ENCODE measurements around the gene TBC1D2B.

Gene TBC1D2B

DNA sequence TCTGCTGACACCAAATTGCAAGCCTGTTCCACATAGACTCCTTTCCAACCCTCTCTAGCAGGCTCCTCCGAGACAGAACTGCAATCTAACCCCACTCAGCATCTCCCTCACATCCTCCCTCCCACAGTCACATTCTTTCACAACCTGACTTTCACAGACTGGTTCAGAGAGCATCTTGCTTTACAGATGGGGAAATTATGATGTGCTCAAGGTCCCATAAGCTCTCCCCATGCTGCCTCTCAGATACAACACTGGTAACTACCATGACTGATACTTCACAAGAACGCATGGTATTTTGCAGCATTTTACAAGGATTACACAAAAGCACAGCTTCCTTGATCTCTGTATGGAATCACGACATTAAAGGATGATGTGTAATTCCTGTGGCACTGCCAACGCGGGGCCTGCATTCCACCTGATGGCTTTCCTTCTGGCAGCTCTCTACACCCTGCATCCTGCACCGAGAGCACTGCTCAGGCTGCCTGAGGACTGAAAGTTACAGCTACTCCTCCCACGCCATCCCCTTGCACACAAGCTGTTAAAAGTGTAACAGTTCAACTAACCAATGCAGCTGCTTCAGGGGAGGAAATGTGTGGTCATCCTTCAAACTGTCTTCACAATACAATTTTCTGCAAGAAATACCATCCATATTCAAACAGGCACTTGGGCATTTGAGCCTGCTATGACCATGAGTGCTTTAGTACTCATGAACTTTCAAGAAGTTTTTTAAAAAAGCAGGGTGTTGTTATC lies 27.6 kb downstream of the TBC1D2B start:
- DNase-seq (ENCODE audit: low spot score) = no peak
- ChIA-PET POLR2A (ENCODE audit: low non-redundant PET) (no interaction called here), CTCF (no interaction called here)
- H3K27ac ChIP-seq = no peak overlapping the region
- TF ChIP-seq, protein P1, sequence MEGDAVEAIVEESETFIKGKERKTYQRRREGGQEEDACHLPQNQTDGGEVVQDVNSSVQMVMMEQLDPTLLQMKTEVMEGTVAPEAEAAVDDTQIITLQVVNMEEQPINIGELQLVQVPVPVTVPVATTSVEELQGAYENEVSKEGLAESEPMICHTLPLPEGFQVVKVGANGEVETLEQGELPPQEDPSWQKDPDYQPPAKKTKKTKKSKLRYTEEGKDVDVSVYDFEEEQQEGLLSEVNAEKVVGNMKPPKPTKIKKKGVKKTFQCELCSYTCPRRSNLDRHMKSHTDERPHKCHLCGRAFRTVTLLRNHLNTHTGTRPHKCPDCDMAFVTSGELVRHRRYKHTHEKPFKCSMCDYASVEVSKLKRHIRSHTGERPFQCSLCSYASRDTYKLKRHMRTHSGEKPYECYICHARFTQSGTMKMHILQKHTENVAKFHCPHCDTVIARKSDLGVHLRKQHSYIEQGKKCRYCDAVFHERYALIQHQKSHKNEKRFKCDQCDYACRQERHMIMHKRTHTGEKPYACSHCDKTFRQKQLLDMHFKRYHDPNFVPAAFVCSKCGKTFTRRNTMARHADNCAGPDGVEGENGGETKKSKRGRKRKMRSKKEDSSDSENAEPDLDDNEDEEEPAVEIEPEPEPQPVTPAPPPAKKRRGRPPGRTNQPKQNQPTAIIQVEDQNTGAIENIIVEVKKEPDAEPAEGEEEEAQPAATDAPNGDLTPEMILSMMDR (conservative IDR thresholded peaks at IDR 0.05; ENCODE audit: low read depth) = no peak

DNA sequence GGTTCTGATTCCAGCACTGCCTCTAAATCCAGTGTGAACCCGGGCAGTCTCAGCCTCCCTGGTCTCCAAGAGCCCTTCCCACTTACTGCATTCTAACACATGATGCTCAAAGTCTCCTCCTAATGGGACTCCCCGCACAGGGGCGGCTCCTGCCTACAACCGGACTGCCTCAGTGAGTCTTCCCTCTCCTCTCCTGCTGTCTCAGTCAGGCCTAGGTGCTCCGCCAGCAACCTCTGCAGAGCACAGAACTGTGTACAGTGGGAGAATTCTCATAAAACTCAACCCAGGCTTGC lies 28.9 kb downstream of the TBC1D2B start:
- no peak for DNase-seq (ENCODE audit: low spot score)
- CTCF ChIA-PET = no interaction called here
- POLR2A ChIA-PET (ENCODE audit: low non-redundant PET) = no interaction called here
- no peak overlapping the region for H3K27ac ChIP-seq
- TF ChIP-seq, protein P1 (conservative IDR thresholded peaks at IDR 0.05; ENCODE audit: low read depth) = no peak

DNA sequence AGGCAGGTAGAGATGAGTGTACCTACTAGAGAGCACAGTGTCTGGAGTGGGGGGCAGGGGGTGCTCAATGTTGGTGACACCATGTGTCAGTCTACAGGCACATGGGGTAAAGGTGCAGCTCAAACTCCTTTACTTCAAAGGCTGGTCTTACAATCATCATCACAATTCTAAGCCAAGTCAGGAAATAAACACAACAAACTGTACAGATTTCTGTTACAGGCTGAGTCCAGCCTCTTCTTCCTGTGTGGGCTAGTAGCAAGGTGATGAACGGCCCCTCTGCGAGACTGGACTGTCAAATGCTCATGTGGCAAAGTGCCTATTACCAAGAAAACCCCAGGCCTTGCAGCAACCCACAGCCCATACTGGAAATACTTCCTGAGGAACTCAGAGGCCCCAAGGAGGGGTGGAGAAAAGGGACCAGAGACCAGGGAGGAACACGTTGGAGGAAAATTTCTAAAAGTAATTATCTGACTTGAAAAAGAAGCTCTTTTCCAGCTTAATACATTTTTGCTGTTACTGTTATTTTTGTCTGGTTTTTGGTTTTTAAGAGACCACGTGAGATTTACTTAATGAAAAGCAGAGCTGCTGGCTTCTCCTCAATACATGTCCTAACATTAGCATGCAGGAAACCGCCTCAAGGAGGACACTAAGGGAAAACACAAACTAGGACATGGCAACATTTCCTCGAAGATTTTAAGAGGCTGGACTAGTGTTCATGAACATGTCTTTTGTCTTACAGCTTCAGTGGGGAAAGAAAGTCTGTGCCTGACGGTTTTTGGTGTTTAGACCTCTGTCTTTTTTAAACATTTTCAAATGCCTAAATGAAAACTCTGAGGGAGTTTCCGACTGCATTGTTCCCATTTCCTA lies 29.5 kb downstream of the TBC1D2B start:
- TF ChIP-seq, protein P1 (conservative IDR thresholded peaks at IDR 0.05; ENCODE audit: low read depth) = no peak
- H3K27ac ChIP-seq = no peak overlapping the region
- ChIA-PET CTCF (no interaction called here), POLR2A (ENCODE audit: low non-redundant PET) (no interaction called here)
- DNase-seq (ENCODE audit: low spot score) = no peak

DNA sequence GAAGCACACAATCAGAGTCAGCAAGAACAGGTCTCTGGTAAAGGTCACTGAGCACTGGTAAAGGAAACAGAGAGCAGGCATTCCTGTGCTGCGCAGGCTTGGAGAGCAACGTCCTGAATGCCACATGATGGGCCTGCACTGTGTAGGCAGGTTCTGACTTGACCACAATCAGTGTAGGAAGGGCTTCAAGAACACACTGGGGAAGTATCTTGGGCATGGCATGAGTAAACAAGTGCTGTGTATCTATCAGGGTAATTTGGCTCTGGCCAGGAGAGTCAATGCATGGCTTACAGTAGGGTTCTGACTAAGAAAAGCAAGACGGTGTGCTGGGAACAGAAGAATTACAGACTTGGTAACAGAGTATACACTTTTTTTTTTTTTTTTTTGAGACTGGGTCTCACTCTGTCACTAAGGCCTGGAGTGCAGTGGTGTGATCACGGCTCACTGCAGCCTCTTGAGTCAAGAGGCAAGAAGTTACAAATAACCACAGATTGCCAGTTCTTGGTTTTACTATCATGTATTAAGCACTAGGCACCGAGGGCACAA lies 30.6 kb downstream of the TBC1D2B start:
- CTCF ChIA-PET = no interaction called here
- TF ChIP-seq, protein P1 (conservative IDR thresholded peaks at IDR 0.05; ENCODE audit: low read depth) = no peak
- POLR2A ChIA-PET (ENCODE audit: low non-redundant PET) = no interaction called here
- no peak overlapping the region for H3K27ac ChIP-seq
- no peak for DNase-seq (ENCODE audit: low spot score)

DNA sequence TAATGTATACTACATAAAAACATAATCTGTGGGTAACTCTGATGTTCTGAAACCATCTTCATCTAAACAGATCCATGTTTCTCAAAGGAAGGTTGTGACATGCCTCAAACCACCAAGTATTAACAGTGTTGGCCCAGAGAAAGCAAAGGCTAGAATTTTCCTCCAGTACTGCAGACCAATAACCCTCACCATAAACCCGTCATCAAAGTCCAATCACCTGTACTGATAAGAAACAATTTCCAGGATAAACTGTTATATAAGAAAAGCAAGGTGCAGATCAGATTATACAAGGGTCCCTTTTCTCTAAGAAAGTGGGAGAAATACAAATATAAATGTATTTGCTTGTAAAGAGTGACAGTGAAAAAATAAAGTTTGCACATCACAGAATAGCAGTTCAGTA lies 32.3 kb downstream of the TBC1D2B start:
- POLR2A ChIA-PET (ENCODE audit: low non-redundant PET) = no interaction called here
- CTCF ChIA-PET = interaction anchor here (0.8 kb wide), 1 partner anchor 79 kb away, joined by 3 read pairs; no protein-coding TSS in a partner anchor
- no peak overlapping the region for H3K27ac ChIP-seq

More for the DNA sequence above, 32.3 kb downstream of the TBC1D2B start:
- TF ChIP-seq, protein P1 (conservative IDR thresholded peaks at IDR 0.05; ENCODE audit: low read depth) = no peak
- DNase-seq (ENCODE audit: low spot score) = no peak

All from RWPE1 (cell line).